Measurements from ENCODE around the gene CCDC171. TPM values are rescaled to one million over a fixed set of nuclear protein-coding genes. Genes with fewer than 3 reads are reported as not detected.

CCDC171 gene
- total RNA-seq, 1 donor from 2014 or later = 1.2 TPM

GRCh38 chr9:15640121-15640520 is 87.3 kb downstream of the CCDC171 start:
- no peak overlapping the region for H2AFZ ChIP-seq (ENCODE audit: low read depth, low read length)

GRCh38 chr9:15641291-15641690 is 88.4 kb downstream of the CCDC171 start:
- no peaks in the 10 kb centered on the region for H3K36me3 ChIP-seq (ENCODE audit: insufficient read depth, low read length)
- TF ChIP-seq CTCF (IDR thresholded peaks at IDR 0.05; ENCODE audit: insufficient read depth, low read depth, low read length) (no peak), EZH2 (IDR thresholded peaks at IDR 0.05; ENCODE audit: insufficient read depth, low read length) (no peak)
- H2AFZ ChIP-seq (ENCODE audit: low read depth, low read length) = no peak overlapping the region
- H3K9me3 ChIP-seq (ENCODE audit: insufficient read depth, low read depth, low read length) = no peaks in the 10 kb centered on the region
- no peak overlapping the region for H3K4me3 ChIP-seq (ENCODE audit: insufficient read depth, low read depth, low read length)
- Mint-ChIP-seq H3K4me3 (ENCODE audit: unreplicated experiment) (no peak overlapping the region), H3K27me3 (ENCODE audit: low read depth, unreplicated experiment) (no peaks in the 10 kb centered on the region), H3K9me3 (ENCODE audit: unreplicated experiment) (peaks cover 8% of the 10 kb centered on the region), H3K27ac (ENCODE audit: unreplicated experiment) (no peak overlapping the region), H3K36me3 (ENCODE audit: low read depth, unreplicated experiment) (no peaks in the 10 kb centered on the region), H3K4me1 (ENCODE audit: low read depth, unreplicated experiment) (no peaks in the 10 kb centered on the region)
- no peaks in the 10 kb centered on the region for H3K4me1 ChIP-seq (ENCODE audit: insufficient read depth, low read length)
- H3K27me3 ChIP-seq (ENCODE audit: insufficient read depth, low read length) = no peaks in the 10 kb centered on the region
- H4K20me1 ChIP-seq (ENCODE audit: insufficient read depth, low read length) = no peaks in the 10 kb centered on the region
- DNase-seq (ENCODE audit: low read depth) = no peak
- H3K79me2 ChIP-seq (ENCODE audit: insufficient read depth, low read length) = no peaks in the 10 kb centered on the region
- no peak overlapping the region for H3K9ac ChIP-seq (ENCODE audit: low read length)
- no peak overlapping the region for H3K27ac ChIP-seq (ENCODE audit: low read depth, low read length)
- no peak overlapping the region for H3K4me2 ChIP-seq (ENCODE audit: low read length)
- FAIRE-seq = no peak

More at GRCh38 chr9:15640121-15640520, 87.3 kb downstream of the CCDC171 start:
- H3K27me3 Mint-ChIP-seq (ENCODE audit: low read depth, unreplicated experiment) = no peaks in the 10 kb centered on the region
- H3K4me1 ChIP-seq (ENCODE audit: insufficient read depth, low read length) = no peaks in the 10 kb centered on the region
- no peaks in the 10 kb centered on the region for H3K9me3 ChIP-seq (ENCODE audit: insufficient read depth, low read depth, low read length)
- H3K36me3 ChIP-seq (ENCODE audit: insufficient read depth, low read length) = no peaks in the 10 kb centered on the region
- no peak overlapping the region for H3K9ac ChIP-seq (ENCODE audit: low read length)
- TF ChIP-seq CTCF (IDR thresholded peaks at IDR 0.05; ENCODE audit: insufficient read depth, low read depth, low read length) = no peak
- TF ChIP-seq EZH2 (IDR thresholded peaks at IDR 0.05; ENCODE audit: insufficient read depth, low read length) = no peak
- no peak overlapping the region for H3K27ac Mint-ChIP-seq (ENCODE audit: unreplicated experiment)
- H3K4me3 Mint-ChIP-seq (ENCODE audit: unreplicated experiment) = no peak overlapping the region
- H4K20me1 ChIP-seq (ENCODE audit: insufficient read depth, low read length) = no peaks in the 10 kb centered on the region
- FAIRE-seq (no peak), DNase-seq (ENCODE audit: low read depth) (no peak)
- no peak overlapping the region for H3K27ac ChIP-seq (ENCODE audit: low read depth, low read length)
- peaks cover 6% of the 10 kb centered on the region for H3K9me3 Mint-ChIP-seq (ENCODE audit: unreplicated experiment)
- H3K4me2 ChIP-seq (ENCODE audit: low read length) = no peak overlapping the region
- no peaks in the 10 kb centered on the region for H3K27me3 ChIP-seq (ENCODE audit: insufficient read depth, low read length)
- no peaks in the 10 kb centered on the region for H3K79me2 ChIP-seq (ENCODE audit: insufficient read depth, low read length)
- H3K4me3 ChIP-seq (ENCODE audit: insufficient read depth, low read depth, low read length) = no peak overlapping the region
- no peaks in the 10 kb centered on the region for H3K4me1 Mint-ChIP-seq (ENCODE audit: low read depth, unreplicated experiment)
- H3K36me3 Mint-ChIP-seq (ENCODE audit: low read depth, unreplicated experiment) = no peaks in the 10 kb centered on the region

- H3K9me3 Mint-ChIP-seq (ENCODE audit: unreplicated experiment) = peaks cover 8% of the 10 kb centered on the region
- no peaks in the 10 kb centered on the region for H3K36me3 Mint-ChIP-seq (ENCODE audit: low read depth, unreplicated experiment)
- H3K4me3 Mint-ChIP-seq (ENCODE audit: unreplicated experiment) = no peak overlapping the region
- FAIRE-seq (no peak), DNase-seq (ENCODE audit: low read depth) (peak; percentile 25)
- no peak overlapping the region for H3K27ac Mint-ChIP-seq (ENCODE audit: unreplicated experiment)
- H3K79me2 ChIP-seq (ENCODE audit: insufficient read depth, low read length) = no peaks in the 10 kb centered on the region
- no peaks in the 10 kb centered on the region for H3K4me1 Mint-ChIP-seq (ENCODE audit: low read depth, unreplicated experiment)
- H3K27me3 ChIP-seq (ENCODE audit: insufficient read depth, low read length) = no peaks in the 10 kb centered on the region
- TF ChIP-seq EZH2 (IDR thresholded peaks at IDR 0.05; ENCODE audit: insufficient read depth, low read length) (no peak), CTCF (IDR thresholded peaks at IDR 0.05; ENCODE audit: insufficient read depth, low read depth, low read length) (peak; percentile 55)
- H2AFZ ChIP-seq (ENCODE audit: low read depth, low read length) = no peak overlapping the region
- H3K36me3 ChIP-seq (ENCODE audit: insufficient read depth, low read length) = no peaks in the 10 kb centered on the region
- no peak overlapping the region for H3K4me2 ChIP-seq (ENCODE audit: low read length)
- no peaks in the 10 kb centered on the region for H3K4me1 ChIP-seq (ENCODE audit: insufficient read depth, low read length)
- no peaks in the 10 kb centered on the region for H4K20me1 ChIP-seq (ENCODE audit: insufficient read depth, low read length)
- H3K27ac ChIP-seq (ENCODE audit: low read depth, low read length) = no peak overlapping the region
- H3K9ac ChIP-seq (ENCODE audit: low read length) = no peak overlapping the region
- H3K4me3 ChIP-seq (ENCODE audit: insufficient read depth, low read depth, low read length) = no peak overlapping the region
- H3K27me3 Mint-ChIP-seq (ENCODE audit: low read depth, unreplicated experiment) = no peaks in the 10 kb centered on the region
- H3K9me3 ChIP-seq (ENCODE audit: insufficient read depth, low read depth, low read length) = no peaks in the 10 kb centered on the region
Measured at GRCh38 chr9:15642369-15642962, 89.6 kb downstream of the CCDC171 start.

Data from astrocyte (in vitro differentiated cells and primary cell).